Ovary (tissue), 9 donors: ENCODE data around the gene SLC22A3. TPM values are rescaled to one million over a fixed set of nuclear protein-coding genes. Genes with fewer than 3 reads are reported as not detected.

ENCODE experiments used
- DNase-seq, 5 donors: peaks; one replicate each; pipeline ENCODE4 v3.0.0-alpha.2; 2019 to 2020
- H3K27ac ChIP-seq, 2 donors: fragments of 200-600 bp; one replicate each; pipeline versions ENCODE4 v1.5.1 to v1.8.0; 2019 to 2022
- H3K27me3 ChIP-seq: fragments of 200-600 bp; one replicate; pipeline ENCODE4 v1.8.0; 2022
- H3K36me3 ChIP-seq: fragments of 200-600 bp; sonication (generic); one replicate; pipeline ENCODE4 v1.5.1; 2019
- H3K4me1 ChIP-seq: one replicate; pipeline ENCODE4 v1.8.1; 2013; ENCODE audit warnings: mild to moderate bottlenecking, moderate library complexity; ENCODE audit not compliant: insufficient read depth
- H3K4me3 ChIP-seq: fragments of 200-600 bp; sonication (generic); one replicate; pipeline ENCODE4 v1.5.1; 2017
- H3K9me3 ChIP-seq, 2 donors: fragments of 200-600 bp in 1 of 2; sonication (generic) in 1 of 2; one replicate each; pipeline versions ENCODE4 v1.5.1 to v1.8.1; 2013 to 2019; ENCODE audit warnings: mild to moderate bottlenecking in 1 of 2, moderate library complexity in 1 of 2
- EP300 ChIP-seq: sonication (generic); formaldehyde crosslinking; IDR thresholded peaks from one replicate; pipeline ENCODE4 v1.6.1; 2017; ENCODE audit warnings: antibody characterized with exemption
- POLR2A ChIP-seq: fragments of 450-650 bp; IDR thresholded peaks from one replicate; pipeline ENCODE4 v1.6.1; 2017; ENCODE audit warnings: antibody characterized with exemption, mild to moderate bottlenecking, moderate library complexity
- WGBS, 3 donors: extraction: QIAGEN DNeasy Blood & Tissue Kit in 1 of 3; methylation state at CpG; one replicate each; pipeline versions ENCODE4 v1.1.5 to v1.1.7; 2013 to 2017; 5-methylcytosine and 5-hydroxymethylcytosine counted together
- intact Hi-C, 4 donors: fragments of 100-400 bp; cut with DNase I; formaldehyde crosslinking; loops; one replicate each; pipeline versions ENCODE4 v1.11.0 to v1.15.1; 2022 to 2023
- polyA plus RNA-seq, 2 donors: library from polyadenylated mRNA; stranded (reverse); fragments of 200-250 nt in 1 of 2; fragments of 350-450 nt in 1 of 2; fragmentation: Illumina TruSeq in 1 of 2; extraction: RNeasy Lipid Tissue Mini Kit (QIAGEN cat#74804) in 1 of 2; gene quantifications; one replicate each; pipeline ENCODE4 v1.2.3, GENCODE V29; 2013 to 2014
- total RNA-seq, 7 donors: library from RNA; depleted of rRNA in 2 of 7; stranded (reverse); fragments of >200 nt in 2 of 7; fragmentation: NEBNext Ultra II Directional in 3 of 7; extraction: Animal tissue kit (Norgen Biotek cat#: 25700) in 3 of 7; gene quantifications; one replicate each; pipeline versions ENCODE4 v1.1.0 to v1.2.4, GENCODE V29; 2016 to 2023
- TF ChIP-seq, protein P1 (sequence below), 3 donors: fragments of 450-650 bp in 2 of 3; fragments of 200-600 bp in 1 of 3; IDR thresholded peaks; one replicate each; pipeline versions ENCODE4 v1.5.1 to v1.8.0; 2016 to 2022; ENCODE audit warnings: antibody characterized with exemption in 3 of 3, mild to moderate bottlenecking in 1 of 3
- donor health status: DM: no; HTN: no; CAD: no; lungs with moderate emphysema.
- donor health status: DM: no; HTN: no; CAD: no.
- donor health status: Bipolar disorder and iron deficiency.
- donor health status: DM: yes; HTN: yes; CAD: no.
- donor health status: DM: no; HTN: no; CAD: no.
- donor health status: DM: yes; HTN: yes; CAD: no.

SLC22A3 gene
- total and polyA plus RNA-seq, 9 donors = 13.5 to 42.5 (median 30.5) TPM

DNA sequence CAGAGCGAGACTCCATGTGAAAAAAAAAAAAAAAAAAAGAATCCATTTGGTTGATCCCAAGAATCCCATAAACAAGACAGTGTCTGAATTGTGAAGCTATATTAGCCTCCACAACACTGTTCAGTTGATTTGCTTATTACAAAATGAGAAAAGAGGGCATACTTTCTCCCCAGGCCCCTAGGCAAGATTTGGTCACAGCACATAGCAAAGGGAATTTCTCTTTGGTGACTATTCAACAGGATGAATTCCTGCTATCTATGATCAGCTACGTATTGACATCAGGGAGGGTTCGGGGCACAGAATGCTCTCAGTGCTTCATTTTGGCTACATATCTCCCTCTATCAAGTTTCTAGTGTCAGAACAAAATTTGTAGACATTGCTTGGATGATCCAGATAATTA is 20.2 kb upstream of the SLC22A3 start:
- Histone ChIP-seq H3K4me3 (no peak overlapping the region), H3K4me1 (no peaks in the 10 kb centered on the region), H3K27ac (no peak overlapping the region), H3K27me3 (no peaks in the 10 kb centered on the region), H3K36me3 (no peaks in the 10 kb centered on the region), H3K9me3 (no peaks in the 10 kb centered on the region)
- no peak for DNase-seq
- WGBS, 3 donors = 92 to 100% (median 94%) methylated on average over 3 of the region's 3 CpGs
- intact Hi-C loops = no loop called here
- TF ChIP-seq POLR2A = no peak
- TF ChIP-seq EP300 = no peak
- TF ChIP-seq, protein P1, sequence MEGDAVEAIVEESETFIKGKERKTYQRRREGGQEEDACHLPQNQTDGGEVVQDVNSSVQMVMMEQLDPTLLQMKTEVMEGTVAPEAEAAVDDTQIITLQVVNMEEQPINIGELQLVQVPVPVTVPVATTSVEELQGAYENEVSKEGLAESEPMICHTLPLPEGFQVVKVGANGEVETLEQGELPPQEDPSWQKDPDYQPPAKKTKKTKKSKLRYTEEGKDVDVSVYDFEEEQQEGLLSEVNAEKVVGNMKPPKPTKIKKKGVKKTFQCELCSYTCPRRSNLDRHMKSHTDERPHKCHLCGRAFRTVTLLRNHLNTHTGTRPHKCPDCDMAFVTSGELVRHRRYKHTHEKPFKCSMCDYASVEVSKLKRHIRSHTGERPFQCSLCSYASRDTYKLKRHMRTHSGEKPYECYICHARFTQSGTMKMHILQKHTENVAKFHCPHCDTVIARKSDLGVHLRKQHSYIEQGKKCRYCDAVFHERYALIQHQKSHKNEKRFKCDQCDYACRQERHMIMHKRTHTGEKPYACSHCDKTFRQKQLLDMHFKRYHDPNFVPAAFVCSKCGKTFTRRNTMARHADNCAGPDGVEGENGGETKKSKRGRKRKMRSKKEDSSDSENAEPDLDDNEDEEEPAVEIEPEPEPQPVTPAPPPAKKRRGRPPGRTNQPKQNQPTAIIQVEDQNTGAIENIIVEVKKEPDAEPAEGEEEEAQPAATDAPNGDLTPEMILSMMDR (IDR thresholded peaks at IDR 0.05) = no peak

DNA sequence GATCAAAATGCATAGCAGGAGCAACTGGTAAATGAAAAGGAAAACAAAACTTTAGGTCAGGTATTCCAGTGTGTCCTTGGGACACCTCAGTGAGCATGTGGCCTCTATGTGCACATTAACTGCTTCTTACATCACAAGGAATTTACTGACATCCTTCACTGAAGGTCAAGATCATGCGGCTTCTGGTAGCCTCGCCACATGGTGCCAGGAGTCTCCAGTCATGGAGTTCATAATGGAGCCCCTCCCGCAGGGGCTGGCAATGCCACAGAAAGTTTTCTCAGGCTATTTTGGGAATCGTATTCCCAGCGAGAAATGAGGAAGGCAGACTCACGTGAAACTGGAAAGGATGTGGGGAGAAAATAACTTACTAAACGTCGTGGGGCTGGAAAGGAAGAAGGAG is 19.7 kb upstream of the SLC22A3 start:
- Histone ChIP-seq H3K27ac (no peak overlapping the region), H3K4me3 (no peak overlapping the region), H3K9me3 (no peaks in the 10 kb centered on the region), H3K4me1 (no peaks in the 10 kb centered on the region), H3K27me3 (no peaks in the 10 kb centered on the region), H3K36me3 (no peaks in the 10 kb centered on the region)
- DNase-seq = no peak
- WGBS, 3 donors = 57 to 71% (median 67%) methylated on average over 8 of the region's 8 CpGs
- TF ChIP-seq EP300 (no peak), POLR2A (no peak)
- TF ChIP-seq, protein P1 (IDR thresholded peaks at IDR 0.05) = no peak
- intact Hi-C loops = no loop called here

DNA sequence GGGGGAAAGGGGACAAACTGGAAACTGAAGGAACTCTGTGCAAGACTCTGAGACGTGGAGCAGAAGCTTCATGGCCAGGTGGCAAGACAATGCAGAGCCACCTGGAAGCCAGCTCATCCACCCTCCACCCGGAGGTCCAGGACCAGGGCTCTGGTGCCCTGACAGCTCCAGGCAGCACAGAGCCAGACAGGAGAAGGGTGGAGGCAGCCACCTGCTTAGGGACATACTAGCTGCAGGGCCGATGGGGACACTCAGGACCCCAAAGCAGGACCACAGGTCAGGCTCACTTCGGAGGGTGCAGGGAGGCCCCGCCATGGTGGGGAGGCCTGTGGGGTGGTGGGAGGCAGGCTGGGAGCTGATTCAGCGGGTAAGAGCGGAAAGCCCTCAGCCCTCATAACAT is 19.0 kb upstream of the SLC22A3 start:
- Histone ChIP-seq H3K4me3 (no peak overlapping the region), H3K9me3 (no peaks in the 10 kb centered on the region), H3K27ac (no peak overlapping the region), H3K4me1 (no peaks in the 10 kb centered on the region), H3K36me3 (no peaks in the 10 kb centered on the region), H3K27me3 (no peaks in the 10 kb centered on the region)
- WGBS, 3 donors = 79 to 92% (median 85%) methylated on average over 7 of the region's 7 CpGs
- TF ChIP-seq POLR2A (no peak), EP300 (no peak)
- TF ChIP-seq, protein P1 (IDR thresholded peaks at IDR 0.05) = no peak
- no peak for DNase-seq
- intact Hi-C loops = no loop called here

DNA sequence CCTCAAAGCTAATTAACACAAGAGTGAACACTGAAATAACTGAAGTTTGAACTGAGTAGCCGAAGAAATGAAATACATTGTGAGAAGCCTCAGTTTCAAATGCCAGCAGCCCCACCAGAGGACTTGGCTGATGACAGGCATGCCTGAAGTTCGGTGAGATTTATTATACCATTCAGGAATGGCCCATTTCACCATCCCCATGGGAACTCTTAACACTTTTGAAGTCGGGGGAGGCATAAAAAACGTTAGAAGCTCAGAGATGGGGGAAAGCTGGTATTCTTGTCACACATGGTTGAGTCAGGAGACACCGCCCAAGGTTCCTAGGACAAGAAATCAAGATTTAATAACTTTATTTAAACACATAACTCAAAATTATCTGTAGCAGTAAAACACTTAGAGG is 17.6 kb upstream of the SLC22A3 start:
- 44 to 60% (median 47%) methylated on average over 5 of the region's 5 CpGs for WGBS, 3 donors
- no peaks in the 10 kb centered on the region for H3K27me3 ChIP-seq
- intact Hi-C loops = no loop called here
- no peaks in the 10 kb centered on the region for H3K36me3 ChIP-seq
- no peak for DNase-seq
- H3K27ac ChIP-seq = no peak overlapping the region
- no peak for TF ChIP-seq EP300
- TF ChIP-seq, protein P1 (IDR thresholded peaks at IDR 0.05) = no peak
- no peak overlapping the region for H3K4me3 ChIP-seq
- H3K4me1 ChIP-seq = no peaks in the 10 kb centered on the region
- H3K9me3 ChIP-seq = no peaks in the 10 kb centered on the region

DNA sequence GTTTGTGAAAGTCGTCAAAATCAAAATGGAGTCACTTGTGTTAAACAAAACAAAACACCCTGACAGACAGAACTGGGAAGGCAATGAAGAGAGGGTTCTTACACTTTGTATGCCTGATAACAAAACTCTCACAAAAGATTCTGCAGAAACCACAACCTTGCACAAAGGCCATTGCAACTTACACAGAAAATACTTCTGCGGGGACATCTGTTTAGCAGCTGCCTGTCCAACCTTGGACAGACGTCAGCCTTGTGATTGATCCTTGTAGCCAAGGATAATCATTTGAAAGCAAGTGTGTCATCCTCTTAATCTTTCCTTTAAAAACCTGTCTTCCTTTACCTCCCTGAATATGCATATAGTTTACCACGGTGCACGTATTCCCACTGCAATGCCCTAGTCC is 17.0 kb upstream of the SLC22A3 start:
- Histone ChIP-seq H3K36me3 (no peaks in the 10 kb centered on the region), H3K9me3 (no peaks in the 10 kb centered on the region), H3K4me3 (no peak overlapping the region), H3K4me1 (no peaks in the 10 kb centered on the region), H3K27me3 (no peaks in the 10 kb centered on the region), H3K27ac (no peak overlapping the region)
- DNase-seq = no peak
- TF ChIP-seq EP300 (no peak), POLR2A (no peak)
- TF ChIP-seq, protein P1 (IDR thresholded peaks at IDR 0.05) = no peak
- intact Hi-C loops = no loop called here
- 66 to 84% (median 69%) methylated on average over 5 of the region's 5 CpGs for WGBS, 3 donors
